NK-92 treated with Interleukin-12 subunit alpha and Interleukin-12 subunit beta, amount 100 ng/mL, for 24 hours (cell line): ENCODE results near the gene SH3YL1.
A peak's percentile ranks its signal among the peaks of the same experiment; 100 is the strongest.

Experiments used
- DNase-seq: peaks from one replicate; lab custom pipeline; 2025; lab: John Stamatoyannopoulos, UW

Gene SH3YL1

DNA sequence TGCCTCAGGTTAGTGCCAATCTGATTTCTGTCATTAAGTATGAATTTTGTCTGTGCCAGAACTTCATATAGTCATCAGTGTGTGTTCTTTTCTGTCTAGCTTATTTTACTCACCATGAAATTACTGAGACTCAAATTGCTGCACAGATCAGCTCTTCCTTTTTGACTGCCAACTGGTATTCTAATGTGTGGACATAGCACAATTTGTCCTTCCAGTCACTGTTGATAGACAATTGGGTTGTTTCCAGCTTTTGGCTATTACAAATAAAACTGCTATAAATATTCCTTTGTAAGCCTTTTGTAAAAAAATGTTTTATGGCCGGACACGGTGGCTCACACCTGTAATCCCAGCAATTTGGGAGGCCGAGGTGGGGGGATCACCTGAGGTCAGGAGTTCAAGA is 7.7 kb downstream of the SH3YL1 start:
- DNase-seq: no peak

DNA sequence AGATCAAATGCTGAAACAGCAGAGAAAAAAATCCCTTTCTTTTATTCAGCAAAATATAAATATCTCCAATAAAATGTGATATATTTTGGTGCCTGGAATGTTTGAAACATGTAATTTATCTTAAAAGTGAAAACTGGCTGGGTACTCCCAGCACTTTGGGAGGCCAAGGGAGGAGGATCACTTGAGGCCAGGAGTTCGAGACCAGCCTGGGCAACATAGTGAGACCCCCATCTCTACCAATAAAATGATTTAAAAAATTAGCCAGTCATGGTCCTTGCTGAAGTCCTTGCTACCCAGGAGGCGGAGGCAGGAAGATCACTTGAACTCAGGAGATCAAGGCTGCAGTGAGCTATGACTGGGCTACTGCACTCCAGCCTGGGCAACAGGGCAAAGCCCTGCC is 8.6 kb downstream of the SH3YL1 start:
- no peak for DNase-seq

DNA sequence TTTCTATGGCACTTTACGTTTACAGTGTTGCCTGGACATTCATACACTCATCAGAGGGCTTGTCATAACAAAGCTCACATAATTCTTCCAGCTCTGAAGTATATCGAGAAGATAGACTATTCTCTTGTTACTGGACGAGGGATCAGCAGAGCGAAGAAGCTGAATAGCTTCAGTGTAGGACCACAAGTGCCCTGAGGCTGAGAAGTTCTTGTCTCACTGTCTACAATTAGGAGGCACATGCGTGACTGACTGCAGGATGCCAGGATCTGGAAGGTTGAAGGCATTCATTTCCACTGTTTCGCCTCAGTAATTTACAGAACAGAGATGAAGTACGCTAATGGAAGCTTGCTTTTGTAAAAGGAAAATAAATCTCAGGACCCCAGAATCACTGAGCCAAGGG is 9.6 kb downstream of the SH3YL1 start:
- no peak for DNase-seq

DNA sequence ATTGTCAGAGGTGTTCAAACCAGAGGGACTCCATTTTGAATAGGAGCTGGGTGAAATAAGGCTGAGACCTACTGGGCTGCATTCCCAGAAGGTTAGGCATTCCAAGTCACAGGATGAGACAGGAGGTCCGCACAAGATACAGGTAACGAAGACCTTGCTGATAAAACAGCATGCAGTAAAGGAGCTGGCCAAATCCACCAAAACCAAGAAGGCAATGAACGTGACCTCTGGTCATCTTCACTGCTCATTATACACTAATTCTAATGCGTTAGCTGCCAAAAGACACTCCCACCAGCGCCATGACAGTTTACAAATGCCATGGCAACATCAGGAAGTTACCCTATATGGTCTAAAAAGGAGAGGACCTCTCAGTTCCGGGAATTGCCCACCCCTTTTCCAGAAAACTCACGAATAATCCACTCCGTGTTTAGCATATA is 10.6 kb downstream of the SH3YL1 start:
- no peak for DNase-seq

DNA sequence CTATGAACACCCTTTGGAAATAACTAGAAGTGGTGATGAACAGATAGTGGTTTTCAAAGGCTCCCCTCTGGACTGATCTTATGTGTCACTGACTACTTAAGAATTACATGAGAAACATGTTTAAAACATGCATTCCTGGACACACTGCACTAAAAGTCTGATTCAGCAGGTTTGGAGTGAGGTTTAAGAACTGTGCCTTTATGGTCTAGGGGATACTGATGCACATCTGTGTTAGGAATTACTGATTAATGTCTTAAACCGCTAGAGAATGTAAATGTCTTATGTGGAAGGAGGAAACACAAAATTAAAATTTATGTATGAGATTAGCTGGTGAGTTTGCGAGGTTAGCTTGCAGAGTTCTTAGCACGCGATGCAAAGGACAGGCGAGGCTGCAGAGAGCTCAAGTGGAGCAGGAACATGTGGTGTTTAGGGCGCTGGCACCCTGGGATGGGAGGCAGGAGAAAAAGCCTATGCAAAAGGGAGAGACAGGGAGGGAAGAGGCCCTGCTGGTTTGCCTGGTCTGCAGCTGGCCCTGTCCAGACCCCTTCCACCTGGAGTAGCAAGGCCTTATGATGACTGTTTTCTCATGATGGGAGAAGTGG is 11.7 kb downstream of the SH3YL1 start:
- DNase-seq: no peak

DNA sequence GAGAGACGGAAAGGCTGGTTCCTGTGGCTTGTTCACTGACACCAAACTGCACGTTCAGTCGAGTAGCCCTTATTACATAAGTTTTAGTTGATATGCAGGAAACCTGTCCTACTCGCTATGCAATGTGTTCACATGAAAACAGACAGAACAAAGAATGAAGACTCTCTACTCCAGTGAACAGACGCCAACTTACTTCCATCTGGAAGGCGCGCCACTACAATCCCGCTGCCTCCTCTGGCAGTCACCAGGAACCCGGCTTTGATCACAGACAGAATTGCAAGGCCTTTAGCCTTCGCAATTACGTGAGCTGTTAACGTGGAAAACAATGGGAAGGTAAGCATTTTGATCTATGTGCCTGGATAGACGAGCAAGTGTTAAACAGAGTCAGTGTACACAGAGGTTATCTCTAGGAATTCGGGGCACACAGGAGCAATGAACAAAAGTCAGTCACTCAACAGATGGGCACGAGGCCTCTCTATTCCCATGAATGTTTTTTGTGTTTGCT is 14.2 kb downstream of the SH3YL1 start:
- DNase-seq: no peak

DNA sequence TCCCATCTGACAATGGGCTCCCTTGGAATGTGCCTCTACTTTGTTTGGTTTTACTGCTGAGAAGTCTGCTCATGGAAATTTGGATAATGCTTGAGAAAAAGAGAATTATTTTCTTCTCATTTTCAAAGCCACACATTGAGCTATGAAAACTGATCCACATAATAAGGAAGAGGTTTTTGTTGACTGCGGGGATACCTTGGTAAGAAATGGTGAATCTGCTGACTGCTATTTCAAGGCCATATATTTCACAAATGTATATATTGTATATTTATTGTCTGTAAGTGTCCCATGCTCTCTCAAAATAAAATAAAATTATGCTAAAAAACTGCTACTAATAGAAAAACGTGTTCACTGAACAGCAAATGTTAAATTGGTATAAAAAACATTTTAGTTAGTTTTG is 15.1 kb downstream of the SH3YL1 start:
- DNase-seq: no peak

DNA sequence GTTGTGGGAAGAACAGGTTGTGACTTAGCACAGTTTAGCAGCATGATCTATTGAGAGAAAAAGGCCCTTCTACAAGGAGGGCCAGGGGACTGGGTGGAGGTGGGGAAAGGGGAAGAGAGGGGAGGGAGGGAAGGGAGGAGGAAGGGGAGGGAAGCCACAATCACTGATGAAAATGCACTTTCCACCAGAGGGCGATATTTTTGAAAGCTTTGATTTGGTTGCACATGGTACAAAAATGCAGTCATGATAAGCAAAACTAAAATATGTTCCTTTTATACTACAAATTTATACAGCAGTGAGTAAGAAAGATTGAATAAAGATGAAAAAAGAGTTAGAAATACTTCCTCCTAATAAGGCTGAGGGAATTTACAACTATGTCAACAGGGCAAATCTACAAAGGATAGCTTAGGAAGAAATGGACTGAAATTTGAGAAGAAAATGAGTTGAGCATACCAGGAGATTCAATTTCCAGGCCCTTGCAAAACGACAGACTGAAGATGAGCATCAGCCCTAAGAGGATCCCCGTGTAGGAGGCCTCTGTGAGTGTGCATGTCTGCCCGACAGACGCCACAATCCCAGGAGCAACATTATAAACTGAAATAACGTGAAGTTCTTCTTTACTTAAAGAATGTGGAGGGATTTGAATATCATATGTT is 17.2 kb downstream of the SH3YL1 start:
- DNase-seq: no peak

DNA sequence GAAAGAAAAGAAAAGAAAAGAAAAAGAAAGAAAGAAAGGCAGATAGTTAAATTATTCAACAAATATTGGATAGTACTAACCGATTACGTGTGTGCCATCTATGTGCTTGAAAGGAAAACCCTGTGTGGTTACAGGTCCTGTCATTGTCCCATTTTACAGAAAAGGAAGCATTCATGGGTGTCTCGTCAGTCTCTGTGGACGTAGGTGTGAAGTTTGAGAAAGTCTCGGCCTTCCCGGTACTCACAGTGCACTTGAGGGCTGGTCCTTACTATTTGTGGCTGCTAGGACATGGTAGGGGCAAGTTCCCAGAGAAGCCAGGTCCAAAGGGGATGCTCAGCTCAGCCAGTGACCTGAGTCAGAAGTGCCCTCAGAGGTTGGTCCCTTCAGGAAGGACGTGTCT is 19.3 kb downstream of the SH3YL1 start:
- no peak for DNase-seq

DNA sequence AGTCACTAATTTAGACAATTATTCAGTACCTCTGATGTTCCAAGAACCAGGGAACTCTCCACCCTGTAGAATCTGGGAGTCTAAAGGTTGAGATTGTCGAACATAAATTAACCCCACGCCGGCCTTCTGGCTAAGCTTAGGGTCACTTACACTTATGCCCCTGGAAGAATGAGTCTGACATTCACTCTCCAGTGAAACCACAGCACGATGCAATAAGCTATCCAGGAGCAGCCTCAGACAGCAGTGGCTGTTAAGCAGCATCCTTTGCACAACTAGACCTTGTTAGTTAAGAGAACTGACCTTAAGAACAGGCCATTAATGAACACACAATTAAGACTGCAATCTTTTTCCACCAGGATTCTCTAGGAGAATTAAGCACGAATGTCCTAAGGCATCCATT is 25.0 kb downstream of the SH3YL1 start:
- DNase-seq: no peak

DNA sequence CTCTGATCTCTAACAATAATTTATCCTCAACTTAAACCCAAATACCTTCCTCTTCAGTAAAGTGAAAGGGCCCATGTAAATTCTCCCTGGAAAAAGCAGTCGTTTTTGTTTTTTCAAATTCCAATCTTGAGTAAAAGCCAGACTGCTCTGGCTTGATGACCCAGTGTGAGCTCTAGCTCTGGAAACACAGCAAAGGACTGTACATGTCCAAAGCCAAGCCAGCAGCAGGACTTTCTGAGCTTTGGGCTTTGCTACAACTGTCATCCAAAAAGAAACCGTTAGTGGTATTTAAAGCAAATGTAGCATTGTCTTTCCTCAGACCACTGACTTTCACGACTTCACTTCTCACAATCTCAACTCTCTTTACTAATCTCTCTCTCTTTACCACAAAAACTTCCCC is 25.4 kb downstream of the SH3YL1 start:
- DNase-seq: no peak

DNA sequence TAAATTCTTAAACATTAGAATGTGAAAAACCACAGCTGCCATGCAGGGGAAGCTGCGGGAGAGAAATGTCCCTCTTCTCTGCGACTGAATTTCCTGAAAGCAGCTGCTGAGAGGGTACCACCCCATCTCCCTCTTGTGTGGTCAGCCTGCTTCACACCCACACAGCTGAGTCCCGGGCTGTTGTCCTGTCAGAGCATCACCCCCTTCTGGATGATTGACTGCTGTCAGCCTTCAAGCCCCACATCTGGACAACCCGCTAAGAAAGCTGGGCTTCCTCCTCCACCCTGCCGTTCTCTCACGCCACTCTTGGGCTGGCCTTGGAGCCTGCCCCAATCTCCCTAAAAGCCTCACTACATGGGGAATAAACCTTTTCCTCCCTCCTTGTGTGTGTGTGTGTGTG is 26.0 kb downstream of the SH3YL1 start:
- peak; percentile 20 for DNase-seq

DNA sequence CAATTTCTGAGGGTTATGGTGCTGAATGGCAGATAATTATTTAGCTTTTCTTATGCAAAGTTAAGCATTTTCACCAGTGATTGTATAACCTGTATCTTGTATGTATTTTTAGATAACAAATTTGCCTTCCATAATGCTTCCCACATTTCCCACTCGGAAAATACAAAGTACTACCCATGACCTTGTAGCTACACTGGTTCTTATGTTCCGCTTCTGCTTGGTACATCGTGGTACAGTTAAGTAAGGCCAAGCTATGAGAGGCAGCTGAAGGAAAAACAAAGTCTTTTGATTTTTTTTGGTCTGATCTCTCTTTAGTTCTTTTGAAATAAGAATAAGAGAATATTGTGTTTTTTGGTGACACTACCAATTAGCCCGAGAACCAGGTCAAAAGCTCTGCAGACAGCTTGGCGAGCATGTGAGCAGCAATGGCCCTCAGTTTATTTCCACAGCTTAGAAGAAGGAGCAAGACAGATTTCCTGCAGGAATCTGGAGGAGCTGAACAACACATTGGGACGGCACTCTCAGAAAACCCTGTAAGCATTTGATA is 26.8 kb downstream of the SH3YL1 start:
- DNase-seq: no peak

DNA sequence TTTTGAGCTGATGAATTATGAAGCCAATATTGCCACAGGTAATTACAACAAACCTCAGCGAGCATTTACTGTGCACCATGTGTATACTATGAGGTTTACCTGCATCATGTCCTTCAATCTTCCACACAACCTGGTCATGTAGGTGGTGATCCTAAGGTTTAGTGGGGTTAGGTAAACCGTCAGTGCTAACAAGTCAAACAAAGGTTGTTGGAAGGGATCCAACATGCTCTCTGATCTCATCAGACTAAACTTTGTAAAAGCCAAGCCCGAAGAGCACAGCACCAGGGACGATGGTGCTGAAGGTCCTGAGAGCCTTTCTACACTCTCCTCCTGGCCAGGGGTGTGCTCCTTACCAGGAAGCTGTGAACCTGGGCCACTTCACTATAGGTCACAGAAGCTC is 29.4 kb downstream of the SH3YL1 start:
- no peak for DNase-seq

DNA sequence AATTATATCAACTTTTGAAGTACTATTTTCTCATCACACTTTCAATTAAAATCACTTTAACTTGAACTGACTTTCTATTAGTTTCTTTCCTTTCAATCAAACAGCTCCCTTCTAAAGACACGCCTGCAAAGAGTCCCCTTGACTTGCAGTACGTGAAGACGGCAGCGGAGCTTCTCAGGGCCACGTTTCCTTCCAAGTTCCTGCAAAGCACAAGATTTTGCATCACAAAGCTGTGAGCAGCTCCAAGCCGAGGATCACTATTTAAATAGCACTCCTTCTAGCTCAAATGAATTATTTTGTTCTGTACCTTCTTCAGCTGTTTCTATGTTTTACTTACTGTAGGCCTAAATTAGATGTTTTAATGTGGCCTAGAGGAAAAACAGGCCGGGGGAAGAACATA is 30.8 kb downstream of the SH3YL1 start:
- DNase-seq: no peak

DNA sequence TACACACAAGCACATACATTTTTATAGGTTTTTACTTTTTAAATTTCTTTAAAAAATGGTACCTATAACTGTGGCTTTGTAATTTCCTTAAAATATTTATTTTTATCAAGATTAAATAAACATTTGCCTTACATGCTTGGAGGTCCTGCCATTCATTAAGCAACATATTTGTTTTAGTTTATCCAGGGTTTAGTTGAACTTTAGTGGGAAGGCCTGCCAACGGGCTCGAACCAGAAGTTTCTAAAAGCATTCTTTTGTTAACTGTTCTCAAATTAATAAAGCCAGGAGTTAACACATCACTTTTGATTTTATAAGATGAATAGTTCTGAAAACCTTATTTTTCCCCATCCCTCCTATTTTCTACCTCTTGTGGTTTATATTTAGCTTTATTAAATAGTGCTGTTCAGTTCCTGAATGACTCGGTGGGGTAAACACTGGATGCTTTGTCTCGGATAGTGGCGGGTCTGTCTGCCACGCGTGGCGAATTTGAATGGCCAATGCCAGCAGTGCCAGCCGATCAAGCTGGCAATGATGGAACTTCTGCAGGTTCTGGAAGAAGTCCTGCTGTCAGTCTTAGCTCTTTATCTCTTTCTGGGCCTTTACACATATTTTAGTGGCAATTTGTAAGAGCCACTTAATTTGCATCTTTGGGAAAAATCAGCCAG is 32.2 kb downstream of the SH3YL1 start:
- DNase-seq: no peak

DNA sequence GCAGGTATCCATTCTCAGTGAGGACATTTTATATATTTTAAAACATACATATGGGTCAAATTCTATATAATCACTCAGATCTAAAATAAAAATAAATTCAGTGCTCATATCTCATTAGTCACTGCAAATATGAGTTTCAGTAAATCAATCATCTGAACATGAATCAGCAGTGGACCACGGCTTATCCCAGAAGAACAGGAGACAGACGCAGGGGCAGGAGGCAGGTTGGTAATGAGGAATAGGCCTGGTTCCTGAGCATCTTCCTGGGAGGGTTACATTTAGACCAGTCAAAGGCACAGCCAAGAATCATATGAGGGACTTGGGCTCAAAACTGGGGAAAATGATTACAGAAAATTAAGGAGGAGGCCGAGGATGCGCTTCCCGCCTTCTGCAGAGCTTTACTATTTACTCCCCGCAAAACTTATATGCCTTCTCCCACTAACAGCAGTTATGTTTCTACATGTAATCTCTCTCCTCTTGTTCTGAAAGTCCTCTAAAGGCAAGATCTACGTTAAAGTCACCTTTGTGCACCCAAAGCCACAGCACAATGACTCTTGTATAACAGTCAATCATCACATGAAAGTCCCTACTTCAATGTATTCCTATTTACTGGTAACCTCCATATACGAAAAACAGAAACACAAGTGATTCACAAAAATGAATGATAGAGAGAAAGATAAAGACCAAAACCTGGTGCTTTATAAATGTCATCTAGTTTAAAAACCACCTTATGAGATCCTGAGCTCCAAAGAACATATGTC is 35.1 kb downstream of the SH3YL1 start:
- no peak for DNase-seq

DNA sequence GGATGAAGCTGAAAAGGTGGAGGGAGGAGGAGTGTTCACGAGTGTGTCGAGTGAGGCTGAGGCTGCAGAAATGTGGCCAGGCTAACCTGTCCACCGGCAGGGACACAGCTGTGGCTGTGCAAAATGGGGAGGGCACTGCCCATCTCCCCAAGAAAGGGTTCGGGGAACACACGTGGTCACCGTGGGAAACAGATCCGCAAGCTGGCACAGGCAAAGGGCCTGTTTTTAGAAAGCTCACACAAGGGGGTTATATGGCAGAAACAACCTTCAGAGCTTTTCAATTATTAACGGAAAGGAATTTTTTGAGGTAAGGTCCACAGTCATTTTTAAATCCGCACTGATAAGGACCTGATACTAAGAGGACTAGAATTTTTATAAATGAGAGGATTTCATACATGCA is 35.7 kb downstream of the SH3YL1 start:
- DNase-seq: no peak

DNA sequence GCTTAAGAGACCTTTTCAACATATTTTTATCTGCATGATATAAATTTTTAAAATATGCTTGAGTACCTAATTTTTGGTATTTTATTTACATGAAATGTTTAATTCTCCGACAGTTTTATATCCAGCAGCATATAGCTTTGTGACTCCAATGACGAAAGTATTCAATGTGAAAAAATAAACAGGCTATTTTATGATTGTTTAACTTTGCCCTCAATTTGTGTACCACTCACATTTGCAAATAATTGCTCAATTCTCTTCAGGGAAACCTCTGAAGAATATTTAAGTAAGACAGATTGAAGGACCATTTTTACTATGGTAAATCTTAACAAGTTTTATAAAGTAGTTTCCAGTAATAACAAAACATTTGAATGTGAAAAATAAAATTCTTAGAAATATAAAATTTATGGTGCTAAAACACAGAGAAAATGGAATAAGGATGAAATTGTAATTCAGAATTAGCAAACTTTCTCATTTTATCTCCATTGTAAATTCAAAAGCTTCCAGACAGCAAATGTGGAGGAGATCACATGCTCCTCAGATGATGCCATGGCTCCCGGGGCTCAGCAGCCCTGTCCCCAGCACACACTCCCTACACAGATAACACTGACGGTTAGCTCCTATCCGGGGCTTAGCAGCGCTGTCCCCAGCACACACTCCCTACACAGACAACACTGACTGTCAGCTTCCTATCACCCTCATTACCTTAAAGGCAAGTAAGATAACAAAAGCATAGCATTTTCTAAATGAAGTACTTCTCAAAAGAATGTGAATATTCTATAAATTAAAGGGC is 39.7 kb downstream of the SH3YL1 start:
- no peak for DNase-seq

DNA sequence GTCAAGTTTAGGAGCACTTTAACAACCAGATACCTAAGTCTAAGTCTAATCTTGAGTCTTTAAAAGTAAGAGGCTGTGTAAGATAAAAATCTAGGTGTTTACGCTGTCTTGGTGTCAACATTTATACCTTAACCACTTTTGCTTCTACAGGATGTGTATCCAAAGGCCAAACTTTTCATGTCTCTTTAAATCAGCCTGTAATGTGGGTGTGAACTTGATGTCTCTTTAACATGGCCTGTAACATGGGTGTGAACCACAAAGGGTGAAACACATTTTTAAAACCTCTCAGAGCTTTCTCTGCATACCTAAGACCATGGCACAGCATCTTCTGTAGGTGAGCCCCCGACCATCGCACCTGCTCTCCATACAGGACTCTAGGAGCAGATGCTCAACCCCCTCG is 40.4 kb downstream of the SH3YL1 start:
- no peak for DNase-seq

DNA sequence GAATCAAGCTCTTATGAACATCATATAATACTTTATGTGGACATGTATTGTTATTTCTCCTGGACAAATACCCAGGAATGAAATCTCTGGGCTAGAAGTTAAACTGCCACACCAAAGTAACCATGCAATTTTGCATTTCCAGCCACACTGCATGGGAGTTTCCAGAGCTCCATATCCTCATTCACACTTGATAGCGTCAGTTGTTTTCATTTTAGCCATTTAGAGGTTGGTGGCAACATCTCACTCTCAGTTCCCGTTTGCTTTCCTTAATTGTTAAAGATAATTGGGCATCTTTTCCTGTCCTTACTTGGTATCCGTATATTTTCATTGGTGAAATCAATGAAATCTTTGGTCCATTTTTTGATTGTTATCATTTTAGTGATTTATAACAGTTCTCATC is 47.8 kb downstream of the SH3YL1 start:
- no peak for DNase-seq
